Measurements from ENCODE around the gene PPT1. TPM values are rescaled to one million over a fixed set of nuclear protein-coding genes. Genes with fewer than 3 reads are reported as not detected.
A peak's percentile ranks its signal among the peaks of the same experiment; 100 is the strongest.

PPT1 gene
- total RNA-seq, 1 experiment from 2014 or later: 107 TPM

DNA sequence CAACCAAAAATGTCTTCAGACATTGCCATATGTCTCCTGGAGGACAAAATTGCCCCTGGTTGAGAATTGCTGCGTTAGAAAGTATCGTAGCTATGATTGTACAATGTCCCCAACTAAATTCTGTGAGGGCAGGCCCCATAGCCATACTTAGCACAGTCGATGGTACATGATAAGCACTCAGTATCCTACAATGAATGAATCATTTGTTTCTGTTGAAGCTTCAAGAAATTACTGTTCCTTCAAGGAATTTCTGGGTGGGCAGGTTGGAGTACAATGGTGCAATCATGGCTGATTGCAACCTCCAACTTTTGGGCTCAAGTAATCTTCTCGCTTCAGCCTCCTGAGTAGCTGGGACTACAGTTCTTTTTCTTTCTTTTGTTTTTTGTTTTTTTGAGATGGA is 51.9 kb downstream of the PPT1 start:
- no peaks in the 10 kb centered on the region for H3K27me3 Mint-ChIP-seq (ENCODE audit: low read depth)
- no peak for DNase-seq (ENCODE audit: low spot score)
- peaks cover 20% of the 10 kb centered on the region for H3K36me3 Mint-ChIP-seq
- ChIA-PET POLR2A (no interaction called here), CTCF (no interaction called here)
- peaks cover 35% of the 10 kb centered on the region for H3K4me1 Mint-ChIP-seq
- no peak for TF ChIP-seq GTF2I (CRISPR knock-in tag; conservative IDR thresholded peaks at IDR 0.05)
- TF ChIP-seq NFE2L1 (CRISPR knock-in tag; IDR thresholded peaks at IDR 0.05): no peak
- no peak for TF ChIP-seq ZNF121 (CRISPR knock-in tag; IDR thresholded peaks at IDR 0.05)
- no peak for TF ChIP-seq PRRX2 (CRISPR knock-in tag; IDR thresholded peaks at IDR 0.05)
- TF ChIP-seq, protein P1, sequence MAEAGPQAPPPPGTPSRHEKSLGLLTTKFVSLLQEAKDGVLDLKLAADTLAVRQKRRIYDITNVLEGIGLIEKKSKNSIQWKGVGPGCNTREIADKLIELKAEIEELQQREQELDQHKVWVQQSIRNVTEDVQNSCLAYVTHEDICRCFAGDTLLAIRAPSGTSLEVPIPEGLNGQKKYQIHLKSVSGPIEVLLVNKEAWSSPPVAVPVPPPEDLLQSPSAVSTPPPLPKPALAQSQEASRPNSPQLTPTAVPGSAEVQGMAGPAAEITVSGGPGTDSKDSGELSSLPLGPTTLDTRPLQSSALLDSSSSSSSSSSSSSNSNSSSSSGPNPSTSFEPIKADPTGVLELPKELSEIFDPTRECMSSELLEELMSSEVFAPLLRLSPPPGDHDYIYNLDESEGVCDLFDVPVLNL (CRISPR knock-in tag; IDR thresholded peaks at IDR 0.05; ENCODE audit: borderline replicate concordance, low read depth): no peak
- TF ChIP-seq SMAD3 (CRISPR knock-in tag; IDR thresholded peaks at IDR 0.05; ENCODE audit: borderline replicate concordance): no peak
- TF ChIP-seq FOXJ3 (CRISPR knock-in tag; IDR thresholded peaks at IDR 0.05; ENCODE audit: borderline replicate concordance): no peak
- TF ChIP-seq TCF7 (CRISPR knock-in tag; IDR thresholded peaks at IDR 0.05; ENCODE audit: low read depth): no peak
- TF ChIP-seq NFYB (CRISPR knock-in tag; conservative IDR thresholded peaks at IDR 0.05; ENCODE audit: low read depth): no peak
- no peak for TF ChIP-seq SOX15 (CRISPR knock-in tag; IDR thresholded peaks at IDR 0.05)
- no peak for TF ChIP-seq SP1 (CRISPR knock-in tag; conservative IDR thresholded peaks at IDR 0.05)
- no peak for ATAC-seq
- H3K4me3 Mint-ChIP-seq: no peak overlapping the region
- H3K9me3 Mint-ChIP-seq: no peaks in the 10 kb centered on the region
- H3K27ac Mint-ChIP-seq: peak overlapping the region; percentile 70; the same call in 1 of the 2 replicates

DNA sequence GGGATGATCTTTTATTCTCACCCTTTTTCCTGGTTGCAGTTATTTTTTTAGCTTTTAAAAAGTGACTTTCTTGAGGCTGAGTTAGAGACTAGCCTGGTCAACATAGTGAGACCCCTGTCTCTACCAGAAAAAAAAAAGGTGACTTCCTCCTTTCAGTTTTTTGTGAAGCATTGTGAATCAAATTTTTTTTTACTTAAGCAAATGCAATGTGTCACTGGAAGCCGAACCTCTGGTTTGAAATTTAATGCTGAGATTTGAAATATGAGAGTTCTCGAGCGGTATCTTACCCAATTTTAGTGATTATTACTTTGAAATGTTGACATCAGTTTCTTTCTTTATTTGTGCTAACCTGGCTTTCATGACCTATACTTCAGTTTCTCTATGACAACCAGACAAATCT is 52.9 kb downstream of the PPT1 start:
- TF ChIP-seq, protein P2, sequence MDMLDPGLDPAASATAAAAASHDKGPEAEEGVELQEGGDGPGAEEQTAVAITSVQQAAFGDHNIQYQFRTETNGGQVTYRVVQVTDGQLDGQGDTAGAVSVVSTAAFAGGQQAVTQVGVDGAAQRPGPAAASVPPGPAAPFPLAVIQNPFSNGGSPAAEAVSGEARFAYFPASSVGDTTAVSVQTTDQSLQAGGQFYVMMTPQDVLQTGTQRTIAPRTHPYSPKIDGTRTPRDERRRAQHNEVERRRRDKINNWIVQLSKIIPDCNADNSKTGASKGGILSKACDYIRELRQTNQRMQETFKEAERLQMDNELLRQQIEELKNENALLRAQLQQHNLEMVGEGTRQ (CRISPR knock-in tag; IDR thresholded peaks at IDR 0.05): no peak
- TF ChIP-seq, protein P3, sequence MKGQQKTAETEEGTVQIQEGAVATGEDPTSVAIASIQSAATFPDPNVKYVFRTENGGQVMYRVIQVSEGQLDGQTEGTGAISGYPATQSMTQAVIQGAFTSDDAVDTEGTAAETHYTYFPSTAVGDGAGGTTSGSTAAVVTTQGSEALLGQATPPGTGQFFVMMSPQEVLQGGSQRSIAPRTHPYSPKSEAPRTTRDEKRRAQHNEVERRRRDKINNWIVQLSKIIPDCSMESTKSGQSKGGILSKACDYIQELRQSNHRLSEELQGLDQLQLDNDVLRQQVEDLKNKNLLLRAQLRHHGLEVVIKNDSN (CRISPR knock-in tag; IDR thresholded peaks at IDR 0.05): no peak
- TF ChIP-seq GABPB1 (CRISPR knock-in tag; IDR thresholded peaks at IDR 0.05): no peak
- TF ChIP-seq, protein P4, sequence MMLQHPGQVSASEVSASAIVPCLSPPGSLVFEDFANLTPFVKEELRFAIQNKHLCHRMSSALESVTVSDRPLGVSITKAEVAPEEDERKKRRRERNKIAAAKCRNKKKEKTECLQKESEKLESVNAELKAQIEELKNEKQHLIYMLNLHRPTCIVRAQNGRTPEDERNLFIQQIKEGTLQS (CRISPR knock-in tag; conservative IDR thresholded peaks at IDR 0.05): no peak
- TF ChIP-seq, protein P5, sequence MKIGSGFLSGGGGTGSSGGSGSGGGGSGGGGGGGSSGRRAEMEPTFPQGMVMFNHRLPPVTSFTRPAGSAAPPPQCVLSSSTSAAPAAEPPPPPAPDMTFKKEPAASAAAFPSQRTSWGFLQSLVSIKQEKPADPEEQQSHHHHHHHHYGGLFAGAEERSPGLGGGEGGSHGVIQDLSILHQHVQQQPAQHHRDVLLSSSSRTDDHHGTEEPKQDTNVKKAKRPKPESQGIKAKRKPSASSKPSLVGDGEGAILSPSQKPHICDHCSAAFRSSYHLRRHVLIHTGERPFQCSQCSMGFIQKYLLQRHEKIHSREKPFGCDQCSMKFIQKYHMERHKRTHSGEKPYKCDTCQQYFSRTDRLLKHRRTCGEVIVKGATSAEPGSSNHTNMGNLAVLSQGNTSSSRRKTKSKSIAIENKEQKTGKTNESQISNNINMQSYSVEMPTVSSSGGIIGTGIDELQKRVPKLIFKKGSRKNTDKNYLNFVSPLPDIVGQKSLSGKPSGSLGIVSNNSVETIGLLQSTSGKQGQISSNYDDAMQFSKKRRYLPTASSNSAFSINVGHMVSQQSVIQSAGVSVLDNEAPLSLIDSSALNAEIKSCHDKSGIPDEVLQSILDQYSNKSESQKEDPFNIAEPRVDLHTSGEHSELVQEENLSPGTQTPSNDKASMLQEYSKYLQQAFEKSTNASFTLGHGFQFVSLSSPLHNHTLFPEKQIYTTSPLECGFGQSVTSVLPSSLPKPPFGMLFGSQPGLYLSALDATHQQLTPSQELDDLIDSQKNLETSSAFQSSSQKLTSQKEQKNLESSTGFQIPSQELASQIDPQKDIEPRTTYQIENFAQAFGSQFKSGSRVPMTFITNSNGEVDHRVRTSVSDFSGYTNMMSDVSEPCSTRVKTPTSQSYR (CRISPR knock-in tag; IDR thresholded peaks at IDR 0.05): no peak
- no peak for TF ChIP-seq ESRRA (CRISPR knock-in tag; IDR thresholded peaks at IDR 0.05; ENCODE audit: borderline replicate concordance)
- DNase-seq (ENCODE audit: low spot score) (no peak), ATAC-seq (no peak)
- CTCF ChIA-PET: no interaction called here
- H3K9me3 Mint-ChIP-seq: no peaks in the 10 kb centered on the region
- H3K36me3 Mint-ChIP-seq: peaks cover 20% of the 10 kb centered on the region
- POLR2A ChIA-PET: no interaction called here
- peaks cover 34% of the 10 kb centered on the region for H3K4me1 Mint-ChIP-seq
- H3K4me3 Mint-ChIP-seq: no peak overlapping the region
- no peaks in the 10 kb centered on the region for H3K27me3 Mint-ChIP-seq (ENCODE audit: low read depth)
- H3K27ac Mint-ChIP-seq: no peak overlapping the region

DNA sequence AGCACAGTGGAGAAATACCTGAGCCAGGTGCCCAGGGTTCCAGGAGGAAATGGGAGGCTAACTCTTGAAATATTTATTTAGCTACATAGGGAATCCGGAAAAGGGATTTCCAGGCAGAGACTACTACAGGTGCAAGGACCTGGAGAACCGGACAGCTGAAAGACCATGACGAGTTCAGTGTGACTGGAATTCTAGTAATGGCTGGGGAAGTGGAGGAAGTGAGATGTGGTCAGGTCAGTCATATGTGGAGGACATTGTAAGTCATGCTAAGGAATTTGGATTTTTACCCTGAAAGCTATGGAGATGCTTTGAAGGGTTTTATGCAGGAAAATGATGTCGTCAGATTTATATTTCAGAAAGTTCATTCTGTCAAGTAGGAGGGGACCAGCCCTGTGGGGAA is 54.7 kb downstream of the PPT1 start:
- no peaks in the 10 kb centered on the region for H3K9me3 Mint-ChIP-seq
- H3K27ac Mint-ChIP-seq: no peak overlapping the region
- H3K36me3 Mint-ChIP-seq: peaks cover 20% of the 10 kb centered on the region
- H3K27me3 Mint-ChIP-seq (ENCODE audit: low read depth): no peaks in the 10 kb centered on the region
- POLR2A ChIA-PET: no interaction called here
- no peak for ATAC-seq
- peak overlapping the region; percentile 47 for H3K4me3 Mint-ChIP-seq
- H3K4me1 Mint-ChIP-seq: peaks cover 32% of the 10 kb centered on the region
- CTCF ChIA-PET: interaction anchor here (1.5 kb wide), 1 partner anchor 140 kb away, joined by 4 read pairs; the partner anchor contains the start of gene MYCL
- DNase-seq (ENCODE audit: low spot score): no peak
- TF ChIP-seq JAZF1 (CRISPR knock-in tag; IDR thresholded peaks at IDR 0.05) (no peak), SMAD4 (CRISPR knock-in tag; IDR thresholded peaks at IDR 0.05) (no peak), FOXK1 (CRISPR knock-in tag; IDR thresholded peaks at IDR 0.05) (no peak), CBFB (CRISPR knock-in tag; IDR thresholded peaks at IDR 0.05; ENCODE audit: low read depth) (no peak), ZNF232 (CRISPR knock-in tag; IDR thresholded peaks at IDR 0.05) (no peak), MXD4 (CRISPR knock-in tag; IDR thresholded peaks at IDR 0.05; ENCODE audit: borderline replicate concordance) (no peak), FOXP1 (CRISPR knock-in tag; IDR thresholded peaks at IDR 0.05; ENCODE audit: borderline replicate concordance) (no peak), GABPB1 (CRISPR knock-in tag; IDR thresholded peaks at IDR 0.05) (no peak)
- TF ChIP-seq, protein P6, sequence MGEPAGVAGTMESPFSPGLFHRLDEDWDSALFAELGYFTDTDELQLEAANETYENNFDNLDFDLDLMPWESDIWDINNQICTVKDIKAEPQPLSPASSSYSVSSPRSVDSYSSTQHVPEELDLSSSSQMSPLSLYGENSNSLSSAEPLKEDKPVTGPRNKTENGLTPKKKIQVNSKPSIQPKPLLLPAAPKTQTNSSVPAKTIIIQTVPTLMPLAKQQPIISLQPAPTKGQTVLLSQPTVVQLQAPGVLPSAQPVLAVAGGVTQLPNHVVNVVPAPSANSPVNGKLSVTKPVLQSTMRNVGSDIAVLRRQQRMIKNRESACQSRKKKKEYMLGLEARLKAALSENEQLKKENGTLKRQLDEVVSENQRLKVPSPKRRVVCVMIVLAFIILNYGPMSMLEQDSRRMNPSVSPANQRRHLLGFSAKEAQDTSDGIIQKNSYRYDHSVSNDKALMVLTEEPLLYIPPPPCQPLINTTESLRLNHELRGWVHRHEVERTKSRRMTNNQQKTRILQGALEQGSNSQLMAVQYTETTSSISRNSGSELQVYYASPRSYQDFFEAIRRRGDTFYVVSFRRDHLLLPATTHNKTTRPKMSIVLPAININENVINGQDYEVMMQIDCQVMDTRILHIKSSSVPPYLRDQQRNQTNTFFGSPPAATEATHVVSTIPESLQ (CRISPR knock-in tag; IDR thresholded peaks at IDR 0.05): no peak
